Astrocyte (in vitro differentiated cells and primary cell): ENCODE data around the gene OR51F1.

Experiments
- EZH2 ChIP-seq: IDR thresholded peaks from 2 replicates; pipeline ENCODE4 v1.6.1; 2012; ENCODE audit warnings: mild to moderate bottlenecking, low read length, inconsistent platforms; ENCODE audit not compliant: insufficient read depth
- TF ChIP-seq, protein P1 (sequence below): IDR thresholded peaks from 2 replicates; pipeline ENCODE4 v1.5.1; 2011; ENCODE audit warnings: low read depth, mild to moderate bottlenecking, inconsistent platforms, low read length, moderate library complexity; ENCODE audit not compliant: insufficient read depth

DNA sequence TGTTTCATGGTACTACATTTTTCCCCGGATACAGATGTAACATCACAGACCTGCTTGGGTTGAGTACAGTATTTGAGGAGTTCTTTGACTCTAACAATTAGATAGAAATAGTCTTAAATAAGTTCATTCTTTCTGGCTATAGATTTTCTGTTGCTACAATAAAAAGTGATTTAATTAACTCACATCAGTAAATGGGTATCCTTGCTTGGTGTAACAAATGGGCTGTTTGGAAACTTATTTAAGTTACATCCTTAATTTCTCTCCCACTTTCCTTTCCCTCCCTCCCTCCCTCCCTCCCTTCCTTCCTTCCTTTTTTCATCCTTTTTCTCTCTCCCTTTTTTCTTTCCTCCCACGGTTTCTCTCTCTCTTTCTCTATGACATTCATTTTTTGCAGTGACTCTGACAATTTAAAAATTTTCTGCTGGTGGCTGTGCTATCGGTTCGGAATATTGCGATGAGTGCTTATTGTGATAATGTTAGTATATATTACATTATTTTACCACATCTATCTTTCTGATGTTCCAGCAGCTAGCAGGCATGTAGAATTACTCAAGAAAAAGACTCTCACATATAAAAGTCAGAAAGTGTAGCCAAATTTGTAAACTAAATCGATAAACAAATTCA lies 3.2 kb downstream of the OR51F1 start:
- TF ChIP-seq, protein P1, sequence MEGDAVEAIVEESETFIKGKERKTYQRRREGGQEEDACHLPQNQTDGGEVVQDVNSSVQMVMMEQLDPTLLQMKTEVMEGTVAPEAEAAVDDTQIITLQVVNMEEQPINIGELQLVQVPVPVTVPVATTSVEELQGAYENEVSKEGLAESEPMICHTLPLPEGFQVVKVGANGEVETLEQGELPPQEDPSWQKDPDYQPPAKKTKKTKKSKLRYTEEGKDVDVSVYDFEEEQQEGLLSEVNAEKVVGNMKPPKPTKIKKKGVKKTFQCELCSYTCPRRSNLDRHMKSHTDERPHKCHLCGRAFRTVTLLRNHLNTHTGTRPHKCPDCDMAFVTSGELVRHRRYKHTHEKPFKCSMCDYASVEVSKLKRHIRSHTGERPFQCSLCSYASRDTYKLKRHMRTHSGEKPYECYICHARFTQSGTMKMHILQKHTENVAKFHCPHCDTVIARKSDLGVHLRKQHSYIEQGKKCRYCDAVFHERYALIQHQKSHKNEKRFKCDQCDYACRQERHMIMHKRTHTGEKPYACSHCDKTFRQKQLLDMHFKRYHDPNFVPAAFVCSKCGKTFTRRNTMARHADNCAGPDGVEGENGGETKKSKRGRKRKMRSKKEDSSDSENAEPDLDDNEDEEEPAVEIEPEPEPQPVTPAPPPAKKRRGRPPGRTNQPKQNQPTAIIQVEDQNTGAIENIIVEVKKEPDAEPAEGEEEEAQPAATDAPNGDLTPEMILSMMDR, result no peak
- TF ChIP-seq EZH2, result no peak
